GM12878 (cell line): Measurements from ENCODE around the gene MLXIPL. TPM values are rescaled to one million over a fixed set of nuclear protein-coding genes. Genes with fewer than 3 reads are reported as not detected.

ENCODE experiments used
- ATAC-seq: fragments of 200-7000 bp; cut with Tn5 transposase; 3 replicates; pipeline ENCODE4 v1.9.1; 2020; ENCODE audit warnings: mild to moderate bottlenecking, moderate library complexity
- BruUV-seq: library from RNA; stranded (reverse); fragments of 400-500 nt; replicated peaks from 2 replicates; lab custom pipeline; 2021; lab: Mats Ljungman, UMichigan
- CTCF ChIA-PET: fragments of 300-600 bp; sonication (Branson Sonifier 250); formaldehyde crosslinking; extraction: SDS; loops from one replicate; lab custom pipeline; 2021; ENCODE audit warnings: inconsistent platforms; lab: Yijun Ruan, JAX
- POLR2A ChIA-PET: fragments of 350-600 bp; formaldehyde crosslinking; extraction: SDS; loops from one replicate; lab custom pipeline; 2021; ENCODE audit warnings: inconsistent platforms; lab: Charles Lee
- RAD21 ChIA-PET: fragments of 300-600 bp; sonication (Branson Sonifier 250); formaldehyde crosslinking; loops from one replicate; lab custom pipeline; 2023; ENCODE audit warnings: antibody characterized with exemption; ENCODE audit not compliant: unreplicated experiment; lab: Charles Lee
- SMC1A ChIA-PET: fragments of 300-600 bp; sonication (Branson Sonifier 250); formaldehyde crosslinking; loops from one replicate; lab custom pipeline; 2023; ENCODE audit not compliant: unreplicated experiment, uncharacterized antibody; lab: Charles Lee
- DNase-seq: peaks from one replicate; pipeline ENCODE4 v3.0.0-alpha.2; 2011; ENCODE audit warnings: low read depth, low spot score
- FAIRE-seq: peaks from 3 replicates; lab custom pipeline; 2011; peaks lifted over from hg19 to GRCh38; lab: Jason Lieb, UNC
- H2AFZ ChIP-seq: 2 replicates; pipeline ENCODE4 v1.6.0; 2011; ENCODE audit warnings: low read depth, low read length, control low read depth; ENCODE audit not compliant: control insufficient read depth
- H3K27ac ChIP-seq: 2 replicates; pipeline ENCODE4 v1.5.1; 2011; ENCODE audit warnings: control low read depth; ENCODE audit not compliant: control insufficient read depth, insufficient read depth
- H3K27me3 ChIP-seq, 2 experiments: replicated peaks in 1 of 2; 2 replicates each; pipeline versions ENCODE4 v1.6.0 to v1.6.1; 2011; ENCODE audit warnings: low read length in 1 of 2; ENCODE audit not compliant: control insufficient read depth in 2 of 2, insufficient read depth in 2 of 2
- H3K36me3 ChIP-seq, 2 experiments: 2 replicates each; pipeline ENCODE4 v1.5.1; 2011; ENCODE audit warnings: low read length in 1 of 2; ENCODE audit not compliant: control insufficient read depth in 2 of 2, insufficient read depth in 2 of 2
- H3K4me1 ChIP-seq: 2 replicates; pipeline ENCODE4 v1.6.1; 2011; ENCODE audit warnings: mild to moderate bottlenecking, low read length, moderate library complexity, mixed read lengths; ENCODE audit not compliant: control insufficient read depth, insufficient read depth
- H3K4me2 ChIP-seq: 2 replicates; pipeline ENCODE4 v1.6.0; 2011; ENCODE audit warnings: control low read depth; ENCODE audit not compliant: control insufficient read depth, insufficient read depth
- H3K4me3 ChIP-seq: fragments of 200-600 bp; sonication (generic); 2 replicates; pipeline ENCODE4 v1.5.1; 2016
- H3K79me2 ChIP-seq: 2 replicates; pipeline ENCODE4 v1.6.0; 2011; ENCODE audit warnings: low read length; ENCODE audit not compliant: control insufficient read depth, insufficient read depth
- H3K9ac ChIP-seq: 2 replicates; pipeline ENCODE4 v1.8.0; 2011; ENCODE audit warnings: low read length, control low read depth, mixed read lengths; ENCODE audit not compliant: control insufficient read depth, insufficient read depth
- H3K9me3 ChIP-seq: replicated peaks from 3 replicates; pipeline ENCODE4 v1.5.1; 2011; ENCODE audit warnings: mild to moderate bottlenecking, low read length; ENCODE audit not compliant: control insufficient read depth, insufficient read depth
- H4K20me1 ChIP-seq: 2 replicates; pipeline ENCODE4 v1.6.0; 2011; ENCODE audit not compliant: control insufficient read depth, insufficient read depth
- BHLHE40 ChIP-seq, 2 experiments: fragments of 450-650 bp in 1 of 2; IDR thresholded peaks; 2 replicates each; pipeline ENCODE4 v1.6.1; 2011 to 2017; ENCODE audit warnings: low read depth in 2 of 2, borderline replicate concordance in 1 of 2, improper control_type of control experiment in 1 of 2, low read length in 1 of 2, mild to moderate bottlenecking in 1 of 2
- CHD2 ChIP-seq: IDR thresholded peaks from 2 replicates; pipeline ENCODE4 v1.6.1; 2011; ENCODE audit warnings: low read depth, low read length, improper control_type of control experiment, borderline replicate concordance
- CHD4 ChIP-seq: fragments of 200-600 bp; sonication (generic); IDR thresholded peaks from 2 replicates; pipeline ENCODE4 v1.6.1; 2016; ENCODE audit warnings: mild to moderate bottlenecking
- CREM ChIP-seq: IDR thresholded peaks from 2 replicates; pipeline ENCODE4 v1.6.1; 2014; ENCODE audit warnings: antibody characterized with exemption, low read depth
- EZH2 ChIP-seq: IDR thresholded peaks from 2 replicates; pipeline ENCODE4 v1.6.1; 2012; ENCODE audit warnings: low read depth, mild to moderate bottlenecking, control low read depth, inconsistent platforms, low read length, borderline replicate concordance; ENCODE audit not compliant: control insufficient read depth
- MTA2 ChIP-seq: fragments of 450-650 bp; IDR thresholded peaks from 2 replicates; pipeline ENCODE4 v1.6.1; 2016; ENCODE audit warnings: low read depth, mild to moderate bottlenecking, moderate library complexity
- NFYA ChIP-seq: IDR thresholded peaks from 2 replicates; pipeline ENCODE4 v1.6.1; 2011; ENCODE audit warnings: low read depth, mild to moderate bottlenecking, low read length, improper control_type of control experiment, borderline replicate concordance
- NR2F1 ChIP-seq: fragments of 450-650 bp; conservative IDR thresholded peaks from 2 replicates; pipeline ENCODE4 v1.6.1; 2017; ENCODE audit warnings: mild to moderate bottlenecking
- STAT1 ChIP-seq: fragments of 450-650 bp; conservative IDR thresholded peaks from 2 replicates; pipeline ENCODE4 v1.6.1; 2014; ENCODE audit warnings: antibody characterized with exemption, mild to moderate bottlenecking
- ZNF24 ChIP-seq: fragments of 450-650 bp; IDR thresholded peaks from 2 replicates; pipeline ENCODE4 v1.6.1; 2017; ENCODE audit warnings: antibody characterized with exemption, mild to moderate bottlenecking
- WGBS: methylation state at CpG from one replicate; pipeline ENCODE4 v1.1.6; 2016; ENCODE audit warnings: low lambda C conversion rate; ENCODE audit not compliant: insufficient replicate concordance, insufficient coverage; ENCODE audit errors: missing lambda C conversion rate; 5-methylcytosine and 5-hydroxymethylcytosine counted together
- in situ Hi-C: fragments of 300-500 bp; cut with MboI; formaldehyde crosslinking; loops from 9 replicates; pipeline ENCODE4 v1.14.3; 2018; ENCODE audit warnings: mixed read lengths
- intact Hi-C: fragments of 100-400 bp; cut with micrococcal nuclease; formaldehyde crosslinking; loops from one replicate; pipeline ENCODE4 v1.14.2; 2022; ENCODE audit not compliant: unreplicated experiment
- polyA plus RNA-seq, 11 experiments: library from polyadenylated mRNA; depleted of rRNA in 4 of 11; unstranded in 6 of 11; stranded (reverse) in 5 of 11; fragments of >200 nt; fragmentation: Nextera tagmentation in 4 of 11; fragmentation: Illumina TruSeq in 1 of 11; extraction: Ambion mirVana in 4 of 11; extraction: Trizol in 1 of 11; gene quantifications; 1 replicate in 1 of 11; 2 replicates in 10 of 11; pipeline versions ENCODE4 v1.2.1 to v1.2.3, GENCODE V29; 2011 to 2016; ENCODE audit warnings: inconsistent platforms in 2 of 11, missing spikeins in 2 of 11, low read depth in 1 of 11
- total RNA-seq, 4 experiments: library from RNA; depleted of rRNA in 3 of 4; stranded (reverse); fragments of >200 nt in 3 of 4; fragmentation: Illumina TruSeq in 1 of 4; extraction: Trizol in 1 of 4; gene quantifications; 2 replicates each; pipeline versions ENCODE4 v1.2.1 to v1.2.3, GENCODE V29; 2013 to 2021
- TF ChIP-seq, protein P1 (sequence below): fragments of 450-650 bp; formaldehyde crosslinking; IDR thresholded peaks from 2 replicates; pipeline ENCODE4 v1.4.0; 2020; ENCODE audit warnings: mild to moderate bottlenecking, moderate library complexity
- TF ChIP-seq, protein P2 (sequence below): IDR thresholded peaks from 2 replicates; pipeline ENCODE4 v1.6.1; 2011; ENCODE audit warnings: low read depth, low read length, improper control_type of control experiment, borderline replicate concordance

The MLXIPL gene
- total and polyA plus RNA-seq, 10 of the 15 experiments (the other 5 are each of a cell fraction or from before 2014, with no cell fraction given), result 0.21 TPM; not detected in 9

DNA sequence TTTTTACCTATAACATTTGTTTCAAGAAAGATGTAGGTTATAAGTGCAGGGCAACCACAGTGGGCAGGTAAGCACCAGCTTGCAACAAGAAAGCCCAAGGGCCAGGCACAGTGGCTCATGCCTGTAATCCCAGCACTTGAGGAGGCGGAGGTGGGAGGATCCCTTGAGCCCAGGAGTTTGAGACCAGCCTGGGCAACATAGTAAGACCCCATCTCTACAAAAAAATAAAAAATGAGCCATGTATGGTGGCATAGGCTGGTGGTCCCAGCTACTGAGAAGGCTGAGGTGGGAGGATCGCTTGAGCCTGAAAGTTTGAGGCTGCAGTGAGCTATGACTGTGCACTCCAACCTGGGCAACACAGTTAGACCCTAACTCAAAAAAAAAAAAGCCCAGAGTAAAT lies 79.6 kb downstream of the MLXIPL start:
- Histone ChIP-seq H2AFZ (no peak overlapping the region), H3K27me3 (no peaks in the 10 kb centered on the region), H3K9ac (no peak overlapping the region), H3K27ac (no peak overlapping the region), H3K9me3 (no peaks in the 10 kb centered on the region), H4K20me1 (peaks cover 3% of the 10 kb centered on the region; the same call in 1 of the 2 replicates), H3K36me3 (peaks cover 16 to 28% of the 10 kb centered on the region in 2 experiments), H3K4me1 (peaks cover 4% of the 10 kb centered on the region), H3K79me2 (peaks cover 14% of the 10 kb centered on the region), H3K4me2 (no peak overlapping the region), H3K4me3 (no peak overlapping the region)
- CTCF ChIA-PET, result interaction anchor here (0.9 kb wide), 1 partner anchor 10 kb away, joined by 3 read pairs; no protein-coding TSS in a partner anchor
- in situ Hi-C loops (no loop called here), intact Hi-C loops (no loop called here)
- BruUV-seq, result no TSS peak
- SMC1A ChIA-PET, result interaction anchor here (0.8 kb wide), 1 partner anchor 31 kb away, joined by 3 read pairs; no protein-coding TSS in a partner anchor
- TF ChIP-seq, protein P1, sequence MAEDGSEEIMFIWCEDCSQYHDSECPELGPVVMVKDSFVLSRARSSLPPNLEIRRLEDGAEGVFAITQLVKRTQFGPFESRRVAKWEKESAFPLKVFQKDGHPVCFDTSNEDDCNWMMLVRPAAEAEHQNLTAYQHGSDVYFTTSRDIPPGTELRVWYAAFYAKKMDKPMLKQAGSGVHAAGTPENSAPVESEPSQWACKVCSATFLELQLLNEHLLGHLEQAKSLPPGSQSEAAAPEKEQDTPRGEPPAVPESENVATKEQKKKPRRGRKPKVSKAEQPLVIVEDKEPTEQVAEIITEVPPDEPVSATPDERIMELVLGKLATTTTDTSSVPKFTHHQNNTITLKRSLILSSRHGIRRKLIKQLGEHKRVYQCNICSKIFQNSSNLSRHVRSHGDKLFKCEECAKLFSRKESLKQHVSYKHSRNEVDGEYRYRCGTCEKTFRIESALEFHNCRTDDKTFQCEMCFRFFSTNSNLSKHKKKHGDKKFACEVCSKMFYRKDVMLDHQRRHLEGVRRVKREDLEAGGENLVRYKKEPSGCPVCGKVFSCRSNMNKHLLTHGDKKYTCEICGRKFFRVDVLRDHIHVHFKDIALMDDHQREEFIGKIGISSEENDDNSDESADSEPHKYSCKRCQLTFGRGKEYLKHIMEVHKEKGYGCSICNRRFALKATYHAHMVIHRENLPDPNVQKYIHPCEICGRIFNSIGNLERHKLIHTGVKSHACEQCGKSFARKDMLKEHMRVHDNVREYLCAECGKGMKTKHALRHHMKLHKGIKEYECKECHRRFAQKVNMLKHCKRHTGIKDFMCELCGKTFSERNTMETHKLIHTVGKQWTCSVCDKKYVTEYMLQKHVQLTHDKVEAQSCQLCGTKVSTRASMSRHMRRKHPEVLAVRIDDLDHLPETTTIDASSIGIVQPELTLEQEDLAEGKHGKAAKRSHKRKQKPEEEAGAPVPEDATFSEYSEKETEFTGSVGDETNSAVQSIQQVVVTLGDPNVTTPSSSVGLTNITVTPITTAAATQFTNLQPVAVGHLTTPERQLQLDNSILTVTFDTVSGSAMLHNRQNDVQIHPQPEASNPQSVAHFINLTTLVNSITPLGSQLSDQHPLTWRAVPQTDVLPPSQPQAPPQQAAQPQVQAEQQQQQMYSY (CRISPR knock-in tag), result no peak
- TF ChIP-seq, protein P2, sequence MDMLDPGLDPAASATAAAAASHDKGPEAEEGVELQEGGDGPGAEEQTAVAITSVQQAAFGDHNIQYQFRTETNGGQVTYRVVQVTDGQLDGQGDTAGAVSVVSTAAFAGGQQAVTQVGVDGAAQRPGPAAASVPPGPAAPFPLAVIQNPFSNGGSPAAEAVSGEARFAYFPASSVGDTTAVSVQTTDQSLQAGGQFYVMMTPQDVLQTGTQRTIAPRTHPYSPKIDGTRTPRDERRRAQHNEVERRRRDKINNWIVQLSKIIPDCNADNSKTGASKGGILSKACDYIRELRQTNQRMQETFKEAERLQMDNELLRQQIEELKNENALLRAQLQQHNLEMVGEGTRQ, result no peak
- TF ChIP-seq NR2F1 (no peak), EZH2 (no peak), MTA2 (no peak), CHD2 (no peak), STAT1 (no peak), BHLHE40 (IDR thresholded peaks at IDR 0.05; ENCODE audit: borderline replicate concordance in 1 of 2, low read depth in 2 of 2, low read length in 1 of 2) (no peak), NFYA (no peak), ZNF24 (no peak), CHD4 (no peak), CREM (no peak)
- WGBS, result 100% methylated on average over 2 of the region's 2 CpGs
- RAD21 ChIA-PET, result no interaction called here
- FAIRE-seq, result no peak
- ATAC-seq, result no peak
- POLR2A ChIA-PET, result no interaction called here
- no peak for DNase-seq

Other genes starting within 250 kb of the MLXIPL start
Only the 7 nearest of the 13 such genes appear.
- gene BAZ1B, start 102.2 kb downstream of the MLXIPL start, total RNA-seq (2014; rRNA removed), result 50.3 and 50.4 TPM in 2 replicates
- 77.0 and 77.4 TPM in 2 replicates for gene BAZ1B, start 102.2 kb downstream of the MLXIPL start, total RNA-seq (2014; rRNA removed; fragmentation: Illumina TruSeq; extraction: Trizol)
- gene BAZ1B, start 102.2 kb downstream of the MLXIPL start, total RNA-seq (2021), result 64.5 and 68.2 TPM in 2 replicates
- 33.8 and 39.6 TPM in 2 replicates for gene BAZ1B, start 102.2 kb downstream of the MLXIPL start, polyA plus RNA-seq (2011; rRNA removed)
- gene BAZ1B, start 102.2 kb downstream of the MLXIPL start, polyA plus RNA-seq (2014; fragmentation: Illumina TruSeq; extraction: Trizol), result 73.8 and 82.0 TPM in 2 replicates
- 10 to 100 TPM; 14.0 to 20.3 TPM for gene BAZ1B, start 102.2 kb downstream of the MLXIPL start, polyA plus RNA-seq (2014; fragmentation: Nextera tagmentation; extraction: Ambion mirVana)
- 38.6 and 39.1 TPM in 2 replicates for gene BAZ1B, start 102.2 kb downstream of the MLXIPL start, polyA plus RNA-seq (2014; rRNA removed)
- 10 to 100 TPM; 19.4 to 31.9 TPM for gene BAZ1B, start 102.2 kb downstream of the MLXIPL start, polyA plus RNA-seq (2016; fragmentation: Nextera tagmentation; extraction: Ambion mirVana)
- gene BCL7B, start 66.8 kb downstream of the MLXIPL start, total RNA-seq (2014; rRNA removed), result 20.7 and 24.2 TPM in 2 replicates
- gene BCL7B, start 66.8 kb downstream of the MLXIPL start, total RNA-seq (2014; rRNA removed; fragmentation: Illumina TruSeq; extraction: Trizol), result 22.7 and 23.0 TPM in 2 replicates
- 49.4 and 60.9 TPM in 2 replicates for gene BCL7B, start 66.8 kb downstream of the MLXIPL start, total RNA-seq (2021)
- gene BCL7B, start 66.8 kb downstream of the MLXIPL start, polyA plus RNA-seq (2011; rRNA removed), result 39.3 and 54.1 TPM in 2 replicates
- gene BCL7B, start 66.8 kb downstream of the MLXIPL start, polyA plus RNA-seq (2014; fragmentation: Illumina TruSeq; extraction: Trizol), result 31.6 and 46.3 TPM in 2 replicates
- gene BCL7B, start 66.8 kb downstream of the MLXIPL start, polyA plus RNA-seq (2014; fragmentation: Nextera tagmentation; extraction: Ambion mirVana), result 10 to 100 TPM; 10.9 to 21.2 TPM
- gene BCL7B, start 66.8 kb downstream of the MLXIPL start, polyA plus RNA-seq (2014; rRNA removed), result 61.3 and 66.0 TPM in 2 replicates
- 10 to 100 TPM; 61.7 to 61.8 TPM for gene BCL7B, start 66.8 kb downstream of the MLXIPL start, polyA plus RNA-seq (2016; fragmentation: Nextera tagmentation; extraction: Ambion mirVana)
- 33.3 and 35.3 TPM in 2 replicates for gene TBL2, start 45.9 kb downstream of the MLXIPL start, total RNA-seq (2014; rRNA removed)
- gene TBL2, start 45.9 kb downstream of the MLXIPL start, total RNA-seq (2014; rRNA removed; fragmentation: Illumina TruSeq; extraction: Trizol), result 16.6 and 19.0 TPM in 2 replicates
- gene TBL2, start 45.9 kb downstream of the MLXIPL start, total RNA-seq (2021), result 28.7 and 31.7 TPM in 2 replicates
- 11.0 and 21.7 TPM in 2 replicates for gene TBL2, start 45.9 kb downstream of the MLXIPL start, polyA plus RNA-seq (2011; rRNA removed)
- 11.6 and 15.3 TPM in 2 replicates for gene TBL2, start 45.9 kb downstream of the MLXIPL start, polyA plus RNA-seq (2014; fragmentation: Illumina TruSeq; extraction: Trizol)
- 1 to 10 TPM; 1.1 to 2.8 TPM for gene TBL2, start 45.9 kb downstream of the MLXIPL start, polyA plus RNA-seq (2014; fragmentation: Nextera tagmentation; extraction: Ambion mirVana)
- gene TBL2, start 45.9 kb downstream of the MLXIPL start, polyA plus RNA-seq (2014; rRNA removed), result 28.9 and 35.1 TPM in 2 replicates
- gene TBL2, start 45.9 kb downstream of the MLXIPL start, polyA plus RNA-seq (2016; fragmentation: Nextera tagmentation; extraction: Ambion mirVana), result 10 to 100 TPM; 40.3 to 49.7 TPM
- 0.11 and 0.27 TPM in 2 replicates for gene VPS37D, start 43.3 kb upstream of the MLXIPL start, total RNA-seq (2014; rRNA removed)
- not detected in 2 replicates for gene VPS37D, start 43.3 kb upstream of the MLXIPL start, total RNA-seq (2014; rRNA removed; fragmentation: Illumina TruSeq; extraction: Trizol)
- 0.21 and 0.27 TPM in 2 replicates for gene VPS37D, start 43.3 kb upstream of the MLXIPL start, total RNA-seq (2021)
- 0.14 and 0.45 TPM in 2 replicates for gene VPS37D, start 43.3 kb upstream of the MLXIPL start, polyA plus RNA-seq (2011; rRNA removed)
- not detected in 2 replicates for gene VPS37D, start 43.3 kb upstream of the MLXIPL start, polyA plus RNA-seq (2014; fragmentation: Illumina TruSeq; extraction: Trizol)
- gene VPS37D, start 43.3 kb upstream of the MLXIPL start, polyA plus RNA-seq (2014; fragmentation: Nextera tagmentation; extraction: Ambion mirVana), result not detected
- 0.10 TPM in 1 of 2 replicates, not detected in the other for gene VPS37D, start 43.3 kb upstream of the MLXIPL start, polyA plus RNA-seq (2014; rRNA removed)
- gene VPS37D, start 43.3 kb upstream of the MLXIPL start, polyA plus RNA-seq (2016; fragmentation: Nextera tagmentation; extraction: Ambion mirVana), result not detected
- gene DNAJC30, start 58.9 kb upstream of the MLXIPL start, total RNA-seq (2014; rRNA removed), result 9.2 and 11.2 TPM in 2 replicates
- 4.1 TPM in 2 replicates for gene DNAJC30, start 58.9 kb upstream of the MLXIPL start, total RNA-seq (2014; rRNA removed; fragmentation: Illumina TruSeq; extraction: Trizol)
- 13.4 and 13.5 TPM in 2 replicates for gene DNAJC30, start 58.9 kb upstream of the MLXIPL start, total RNA-seq (2021)
- gene DNAJC30, start 58.9 kb upstream of the MLXIPL start, polyA plus RNA-seq (2011; rRNA removed), result 4.1 and 4.5 TPM in 2 replicates
- 3.2 and 5.5 TPM in 2 replicates for gene DNAJC30, start 58.9 kb upstream of the MLXIPL start, polyA plus RNA-seq (2014; fragmentation: Illumina TruSeq; extraction: Trizol)
- 1 to 10 TPM; 2.1 to 3.5 TPM for gene DNAJC30, start 58.9 kb upstream of the MLXIPL start, polyA plus RNA-seq (2014; fragmentation: Nextera tagmentation; extraction: Ambion mirVana)
- gene DNAJC30, start 58.9 kb upstream of the MLXIPL start, polyA plus RNA-seq (2014; rRNA removed), result 19.0 and 19.2 TPM in 2 replicates
- 10 to 100 TPM; 10.3 to 12.4 TPM for gene DNAJC30, start 58.9 kb upstream of the MLXIPL start, polyA plus RNA-seq (2016; fragmentation: Nextera tagmentation; extraction: Ambion mirVana)
- 75.3 and 82.9 TPM in 2 replicates for gene BUD23, start 59.1 kb upstream of the MLXIPL start, total RNA-seq (2014; rRNA removed)
- gene BUD23, start 59.1 kb upstream of the MLXIPL start, total RNA-seq (2014; rRNA removed; fragmentation: Illumina TruSeq; extraction: Trizol), result 69.8 and 71.1 TPM in 2 replicates
- gene BUD23, start 59.1 kb upstream of the MLXIPL start, total RNA-seq (2021), result 73.7 and 84.9 TPM in 2 replicates
- 98.5 and 114 TPM in 2 replicates for gene BUD23, start 59.1 kb upstream of the MLXIPL start, polyA plus RNA-seq (2011; rRNA removed)
- gene BUD23, start 59.1 kb upstream of the MLXIPL start, polyA plus RNA-seq (2014; fragmentation: Illumina TruSeq; extraction: Trizol), result 96.0 and 109 TPM in 2 replicates
- 10 to 100 TPM; 36.4 to 89.9 TPM for gene BUD23, start 59.1 kb upstream of the MLXIPL start, polyA plus RNA-seq (2014; fragmentation: Nextera tagmentation; extraction: Ambion mirVana)
- 117 and 123 TPM in 2 replicates for gene BUD23, start 59.1 kb upstream of the MLXIPL start, polyA plus RNA-seq (2014; rRNA removed)
- gene BUD23, start 59.1 kb upstream of the MLXIPL start, polyA plus RNA-seq (2016; fragmentation: Nextera tagmentation; extraction: Ambion mirVana), result 100 to 1,000 TPM; 137 to 138 TPM
- 1.9 and 2.6 TPM in 2 replicates for gene STX1A, start 95.1 kb upstream of the MLXIPL start, total RNA-seq (2014; rRNA removed)
- gene STX1A, start 95.1 kb upstream of the MLXIPL start, total RNA-seq (2014; rRNA removed; fragmentation: Illumina TruSeq; extraction: Trizol), result 1.6 and 2.6 TPM in 2 replicates
- gene STX1A, start 95.1 kb upstream of the MLXIPL start, total RNA-seq (2021), result 3.1 and 3.9 TPM in 2 replicates
- gene STX1A, start 95.1 kb upstream of the MLXIPL start, polyA plus RNA-seq (2011; rRNA removed), result 1.4 and 2.4 TPM in 2 replicates
- 1.9 and 3.1 TPM in 2 replicates for gene STX1A, start 95.1 kb upstream of the MLXIPL start, polyA plus RNA-seq (2014; fragmentation: Illumina TruSeq; extraction: Trizol)
- gene STX1A, start 95.1 kb upstream of the MLXIPL start, polyA plus RNA-seq (2014; fragmentation: Nextera tagmentation; extraction: Ambion mirVana), result under 1 TPM; 0.15 to 0.21 TPM
- gene STX1A, start 95.1 kb upstream of the MLXIPL start, polyA plus RNA-seq (2014; rRNA removed), result 5.2 and 5.3 TPM in 2 replicates
- 1 to 10 TPM; 1.7 to 1.8 TPM for gene STX1A, start 95.1 kb upstream of the MLXIPL start, polyA plus RNA-seq (2016; fragmentation: Nextera tagmentation; extraction: Ambion mirVana)